WTC11 (cell line): ENCODE data around the gene NIP7. TPM values are rescaled to one million over a fixed set of nuclear protein-coding genes. Genes with fewer than 3 reads are reported as not detected.

Experiments used
- ATAC-seq: fragments of 200-7000 bp; cut with Tn5 transposase; 2 replicates; pipeline ENCODE4 v1.10.0; 2021; ENCODE audit warnings: mild to moderate bottlenecking, moderate library complexity
- CTCF ChIA-PET: fragments of 300-600 bp; sonication (Branson Sonifier 250); formaldehyde crosslinking; loops from one replicate; lab custom pipeline; 2021; ENCODE audit warnings: antibody characterized with exemption; lab: Charles Lee
- POLR2A ChIA-PET: fragments of 350-600 bp; sonication (Branson Sonifier 250); formaldehyde crosslinking; loops from one replicate; lab custom pipeline; 2021; ENCODE audit warnings: antibody characterized with exemption; lab: Charles Lee
- DNase-seq: peaks from one replicate; pipeline ENCODE4 v3.0.0; 2021; ENCODE audit warnings: low spot score
- H3K27ac Mint-ChIP-seq: 2 replicates; pipeline ENCODE4 v1.8.0; 2021; ENCODE audit warnings: mixed read lengths
- H3K27me3 Mint-ChIP-seq: 2 replicates; pipeline ENCODE4 v1.8.0; 2021; ENCODE audit warnings: low read depth, mild to moderate bottlenecking, moderate library complexity, mixed read lengths
- H3K36me3 Mint-ChIP-seq: 2 replicates; pipeline ENCODE4 v1.8.0; 2021; ENCODE audit warnings: mixed read lengths
- H3K4me1 Mint-ChIP-seq: 2 replicates; pipeline ENCODE4 v1.8.0; 2022; ENCODE audit warnings: mixed read lengths
- H3K4me3 Mint-ChIP-seq: 2 replicates; pipeline ENCODE4 v1.8.0; 2021; ENCODE audit warnings: mild to moderate bottlenecking, moderate library complexity, mixed read lengths
- H3K9me3 Mint-ChIP-seq: 2 replicates; pipeline ENCODE4 v1.8.0; 2021; ENCODE audit warnings: mixed read lengths
- ARID4B ChIP-seq: sonication (generic); formaldehyde crosslinking; IDR thresholded peaks from 2 replicates; pipeline ENCODE4 v1.8.0; 2023; ENCODE audit warnings: missing genetic modification reagents, mild to moderate bottlenecking, borderline replicate concordance
- CREM ChIP-seq: sonication (generic); formaldehyde crosslinking; IDR thresholded peaks from 2 replicates; pipeline ENCODE4 v1.8.1; 2022; ENCODE audit warnings: mild to moderate bottlenecking, missing genetic modification reagents, moderate library complexity
- EMX1 ChIP-seq: fragments of 250-450 bp; sonication (Bioruptor Pico); IDR thresholded peaks from 2 replicates; pipeline ENCODE4 v1.8.0; 2021; ENCODE audit warnings: mild to moderate bottlenecking
- GRHL2 ChIP-seq: fragments of 250-450 bp; sonication (Bioruptor Pico); IDR thresholded peaks from 2 replicates; pipeline ENCODE4 v1.8.0; 2022; ENCODE audit warnings: mild to moderate bottlenecking, moderate library complexity; ENCODE audit not compliant: insufficient replicate concordance, severe bottlenecking
- HMGA2 ChIP-seq: fragments of 250-450 bp; sonication (Bioruptor Pico); IDR thresholded peaks from 2 replicates; pipeline ENCODE4 v1.4.0; 2021; ENCODE audit warnings: mild to moderate bottlenecking, moderate library complexity
- MAX ChIP-seq: sonication (generic); formaldehyde crosslinking; IDR thresholded peaks from 2 replicates; pipeline ENCODE4 v1.8.0; 2022; ENCODE audit warnings: mild to moderate bottlenecking, missing genetic modification reagents
- MXD4 ChIP-seq: fragments of 250-450 bp; sonication (Bioruptor Pico); IDR thresholded peaks from 2 replicates; pipeline ENCODE4 v1.8.0; 2021; ENCODE audit warnings: mild to moderate bottlenecking, moderate library complexity, borderline replicate concordance
- MYBL2 ChIP-seq: sonication (generic); formaldehyde crosslinking; IDR thresholded peaks from 2 replicates; pipeline ENCODE4 v1.8.1; 2023; ENCODE audit warnings: mild to moderate bottlenecking, moderate library complexity, missing genetic modification reagents
- NFE2L1 ChIP-seq: sonication (generic); formaldehyde crosslinking; IDR thresholded peaks from 2 replicates; pipeline ENCODE4 v1.8.1; 2023; ENCODE audit warnings: missing genetic modification reagents
- OVOL2 ChIP-seq: fragments of 250-450 bp; sonication (Bioruptor Pico); IDR thresholded peaks from 2 replicates; pipeline ENCODE4 v1.9.0; 2021; ENCODE audit warnings: mild to moderate bottlenecking, borderline replicate concordance
- PRRX2 ChIP-seq: fragments of 250-450 bp; sonication (Bioruptor Pico); IDR thresholded peaks from 2 replicates; pipeline ENCODE4 v1.8.0; 2021; ENCODE audit warnings: mild to moderate bottlenecking
- RELA ChIP-seq: sonication (generic); formaldehyde crosslinking; IDR thresholded peaks from 2 replicates; pipeline ENCODE4 v1.8.1; 2022; ENCODE audit warnings: missing genetic modification reagents, mild to moderate bottlenecking, borderline replicate concordance
- SOX15 ChIP-seq: fragments of 250-450 bp; sonication (Bioruptor Pico); IDR thresholded peaks from 2 replicates; pipeline ENCODE4 v1.9.0; 2021; ENCODE audit warnings: mild to moderate bottlenecking
- ZNF317 ChIP-seq: sonication (generic); formaldehyde crosslinking; IDR thresholded peaks from 2 replicates; pipeline ENCODE4 v1.8.1; 2023; ENCODE audit warnings: low read depth, mild to moderate bottlenecking, moderate library complexity, missing genetic modification reagents, borderline replicate concordance
- total RNA-seq: library from RNA; stranded (reverse); gene quantifications from 3 replicates; pipeline ENCODE4 v1.2.3, GENCODE V29; 2021
- TF ChIP-seq, protein P1 (sequence below): sonication (generic); formaldehyde crosslinking; IDR thresholded peaks from 2 replicates; pipeline ENCODE4 v1.8.1; 2022; ENCODE audit warnings: missing genetic modification reagents, borderline replicate concordance
- TF ChIP-seq, protein P2 (sequence below): fragments of 250-450 bp; sonication (Bioruptor Pico); IDR thresholded peaks from 2 replicates; pipeline ENCODE4 v1.9.0; 2021; ENCODE audit warnings: mild to moderate bottlenecking, borderline replicate concordance
- TF ChIP-seq, protein P3 (sequence below): sonication (generic); formaldehyde crosslinking; IDR thresholded peaks from 2 replicates; pipeline ENCODE4 v1.8.0; 2022; ENCODE audit warnings: mild to moderate bottlenecking, missing genetic modification reagents
- TF ChIP-seq, protein P4 (sequence below): sonication (generic); formaldehyde crosslinking; IDR thresholded peaks from 2 replicates; pipeline ENCODE4 v1.8.1; 2023; ENCODE audit warnings: mild to moderate bottlenecking, missing genetic modification reagents
- TF ChIP-seq, protein P5 (sequence below): sonication (generic); formaldehyde crosslinking; IDR thresholded peaks from 2 replicates; pipeline ENCODE4 v1.8.1; 2023; ENCODE audit warnings: mild to moderate bottlenecking, moderate library complexity, missing genetic modification reagents

The NIP7 gene
- total RNA-seq, 1 experiment from 2014 or later = 43.7 TPM

GRCh38 chr16:69382421-69382820, 42.8 kb downstream of the NIP7 start (continued):
- TF ChIP-seq ARID4B (no peak), GRHL2 (CRISPR knock-in tag) (no peak), EMX1 (CRISPR knock-in tag) (no peak), SOX15 (CRISPR knock-in tag) (no peak)

- DNase-seq (no peak), ATAC-seq (no peak)
- Mint-ChIP-seq H3K27ac (peak overlapping the region; percentile 86), H3K36me3 (peaks cover 35% of the 10 kb centered on the region), H3K27me3 (no peaks in the 10 kb centered on the region), H3K9me3 (no peaks in the 10 kb centered on the region), H3K4me1 (peaks cover 3% of the 10 kb centered on the region), H3K4me3 (peak overlapping the region; percentile 87)
- ChIA-PET CTCF (interaction anchor here (1.5 to 3.5 kb wide), 2 partner anchors 11 kb away, joined by 5 to 20 read pairs; no protein-coding TSS in a partner anchor), POLR2A (no interaction called here)
- no peak for TF ChIP-seq MXD4 (CRISPR knock-in tag)
- TF ChIP-seq, protein P1, sequence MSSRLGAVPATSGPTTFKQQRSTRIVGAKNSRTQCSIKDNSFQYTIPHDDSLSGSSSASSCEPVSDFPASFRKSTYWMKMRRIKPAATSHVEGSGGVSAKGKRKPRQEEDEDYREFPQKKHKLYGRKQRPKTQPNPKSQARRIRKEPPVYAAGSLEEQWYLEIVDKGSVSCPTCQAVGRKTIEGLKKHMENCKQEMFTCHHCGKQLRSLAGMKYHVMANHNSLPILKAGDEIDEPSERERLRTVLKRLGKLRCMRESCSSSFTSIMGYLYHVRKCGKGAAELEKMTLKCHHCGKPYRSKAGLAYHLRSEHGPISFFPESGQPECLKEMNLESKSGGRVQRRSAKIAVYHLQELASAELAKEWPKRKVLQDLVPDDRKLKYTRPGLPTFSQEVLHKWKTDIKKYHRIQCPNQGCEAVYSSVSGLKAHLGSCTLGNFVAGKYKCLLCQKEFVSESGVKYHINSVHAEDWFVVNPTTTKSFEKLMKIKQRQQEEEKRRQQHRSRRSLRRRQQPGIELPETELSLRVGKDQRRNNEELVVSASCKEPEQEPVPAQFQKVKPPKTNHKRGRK (CRISPR knock-in tag) = no peak
- no peak for TF ChIP-seq PRRX2 (CRISPR knock-in tag)
- TF ChIP-seq, protein P2, sequence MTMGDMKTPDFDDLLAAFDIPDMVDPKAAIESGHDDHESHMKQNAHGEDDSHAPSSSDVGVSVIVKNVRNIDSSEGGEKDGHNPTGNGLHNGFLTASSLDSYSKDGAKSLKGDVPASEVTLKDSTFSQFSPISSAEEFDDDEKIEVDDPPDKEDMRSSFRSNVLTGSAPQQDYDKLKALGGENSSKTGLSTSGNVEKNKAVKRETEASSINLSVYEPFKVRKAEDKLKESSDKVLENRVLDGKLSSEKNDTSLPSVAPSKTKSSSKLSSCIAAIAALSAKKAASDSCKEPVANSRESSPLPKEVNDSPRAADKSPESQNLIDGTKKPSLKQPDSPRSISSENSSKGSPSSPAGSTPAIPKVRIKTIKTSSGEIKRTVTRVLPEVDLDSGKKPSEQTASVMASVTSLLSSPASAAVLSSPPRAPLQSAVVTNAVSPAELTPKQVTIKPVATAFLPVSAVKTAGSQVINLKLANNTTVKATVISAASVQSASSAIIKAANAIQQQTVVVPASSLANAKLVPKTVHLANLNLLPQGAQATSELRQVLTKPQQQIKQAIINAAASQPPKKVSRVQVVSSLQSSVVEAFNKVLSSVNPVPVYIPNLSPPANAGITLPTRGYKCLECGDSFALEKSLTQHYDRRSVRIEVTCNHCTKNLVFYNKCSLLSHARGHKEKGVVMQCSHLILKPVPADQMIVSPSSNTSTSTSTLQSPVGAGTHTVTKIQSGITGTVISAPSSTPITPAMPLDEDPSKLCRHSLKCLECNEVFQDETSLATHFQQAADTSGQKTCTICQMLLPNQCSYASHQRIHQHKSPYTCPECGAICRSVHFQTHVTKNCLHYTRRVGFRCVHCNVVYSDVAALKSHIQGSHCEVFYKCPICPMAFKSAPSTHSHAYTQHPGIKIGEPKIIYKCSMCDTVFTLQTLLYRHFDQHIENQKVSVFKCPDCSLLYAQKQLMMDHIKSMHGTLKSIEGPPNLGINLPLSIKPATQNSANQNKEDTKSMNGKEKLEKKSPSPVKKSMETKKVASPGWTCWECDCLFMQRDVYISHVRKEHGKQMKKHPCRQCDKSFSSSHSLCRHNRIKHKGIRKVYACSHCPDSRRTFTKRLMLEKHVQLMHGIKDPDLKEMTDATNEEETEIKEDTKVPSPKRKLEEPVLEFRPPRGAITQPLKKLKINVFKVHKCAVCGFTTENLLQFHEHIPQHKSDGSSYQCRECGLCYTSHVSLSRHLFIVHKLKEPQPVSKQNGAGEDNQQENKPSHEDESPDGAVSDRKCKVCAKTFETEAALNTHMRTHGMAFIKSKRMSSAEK = no peak
- no peak for TF ChIP-seq MYBL2
- TF ChIP-seq, protein P3, sequence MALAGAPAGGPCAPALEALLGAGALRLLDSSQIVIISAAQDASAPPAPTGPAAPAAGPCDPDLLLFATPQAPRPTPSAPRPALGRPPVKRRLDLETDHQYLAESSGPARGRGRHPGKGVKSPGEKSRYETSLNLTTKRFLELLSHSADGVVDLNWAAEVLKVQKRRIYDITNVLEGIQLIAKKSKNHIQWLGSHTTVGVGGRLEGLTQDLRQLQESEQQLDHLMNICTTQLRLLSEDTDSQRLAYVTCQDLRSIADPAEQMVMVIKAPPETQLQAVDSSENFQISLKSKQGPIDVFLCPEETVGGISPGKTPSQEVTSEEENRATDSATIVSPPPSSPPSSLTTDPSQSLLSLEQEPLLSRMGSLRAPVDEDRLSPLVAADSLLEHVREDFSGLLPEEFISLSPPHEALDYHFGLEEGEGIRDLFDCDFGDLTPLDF (CRISPR knock-in tag) = no peak
- TF ChIP-seq, protein P4, sequence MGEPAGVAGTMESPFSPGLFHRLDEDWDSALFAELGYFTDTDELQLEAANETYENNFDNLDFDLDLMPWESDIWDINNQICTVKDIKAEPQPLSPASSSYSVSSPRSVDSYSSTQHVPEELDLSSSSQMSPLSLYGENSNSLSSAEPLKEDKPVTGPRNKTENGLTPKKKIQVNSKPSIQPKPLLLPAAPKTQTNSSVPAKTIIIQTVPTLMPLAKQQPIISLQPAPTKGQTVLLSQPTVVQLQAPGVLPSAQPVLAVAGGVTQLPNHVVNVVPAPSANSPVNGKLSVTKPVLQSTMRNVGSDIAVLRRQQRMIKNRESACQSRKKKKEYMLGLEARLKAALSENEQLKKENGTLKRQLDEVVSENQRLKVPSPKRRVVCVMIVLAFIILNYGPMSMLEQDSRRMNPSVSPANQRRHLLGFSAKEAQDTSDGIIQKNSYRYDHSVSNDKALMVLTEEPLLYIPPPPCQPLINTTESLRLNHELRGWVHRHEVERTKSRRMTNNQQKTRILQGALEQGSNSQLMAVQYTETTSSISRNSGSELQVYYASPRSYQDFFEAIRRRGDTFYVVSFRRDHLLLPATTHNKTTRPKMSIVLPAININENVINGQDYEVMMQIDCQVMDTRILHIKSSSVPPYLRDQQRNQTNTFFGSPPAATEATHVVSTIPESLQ = no peak
- TF ChIP-seq OVOL2 = no peak
- TF ChIP-seq CREM = no peak
- no peak for TF ChIP-seq HMGA2 (CRISPR knock-in tag)
- TF ChIP-seq NFE2L1 (CRISPR knock-in tag) = no peak
- TF ChIP-seq ZNF317 (CRISPR knock-in tag) = no peak
- TF ChIP-seq MAX = no peak
- no peak for TF ChIP-seq RELA (CRISPR knock-in tag)
- TF ChIP-seq, protein P5, sequence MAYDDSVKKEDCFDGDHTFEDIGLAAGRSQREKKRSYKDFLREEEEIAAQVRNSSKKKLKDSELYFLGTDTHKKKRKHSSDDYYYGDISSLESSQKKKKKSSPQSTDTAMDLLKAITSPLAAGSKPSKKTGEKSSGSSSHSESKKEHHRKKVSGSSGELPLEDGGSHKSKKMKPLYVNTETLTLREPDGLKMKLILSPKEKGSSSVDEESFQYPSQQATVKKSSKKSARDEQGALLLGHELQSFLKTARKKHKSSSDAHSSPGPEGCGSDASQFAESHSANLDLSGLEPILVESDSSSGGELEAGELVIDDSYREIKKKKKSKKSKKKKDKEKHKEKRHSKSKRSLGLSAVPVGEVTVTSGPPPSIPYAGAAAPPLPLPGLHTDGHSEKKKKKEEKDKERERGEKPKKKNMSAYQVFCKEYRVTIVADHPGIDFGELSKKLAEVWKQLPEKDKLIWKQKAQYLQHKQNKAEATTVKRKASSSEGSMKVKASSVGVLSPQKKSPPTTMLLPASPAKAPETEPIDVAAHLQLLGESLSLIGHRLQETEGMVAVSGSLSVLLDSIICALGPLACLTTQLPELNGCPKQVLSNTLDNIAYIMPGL (CRISPR knock-in tag) = no peak
Observed at GRCh38 chr16:69384974-69385373, 45.4 kb downstream of the NIP7 start.
